ENCODE data around the gene KLLN. TPM values are rescaled to one million over a fixed set of nuclear protein-coding genes. Genes with fewer than 3 reads are reported as not detected.
"Not testable (repeated sequence)": the region's sequence is repeated elsewhere in the genome, so short reads cannot be mapped to it uniquely, and the experiment has no call there.

KLLN gene
- total RNA-seq, 2 donors from 2014 or later = 0.22 to 0.46 TPM

DNA sequence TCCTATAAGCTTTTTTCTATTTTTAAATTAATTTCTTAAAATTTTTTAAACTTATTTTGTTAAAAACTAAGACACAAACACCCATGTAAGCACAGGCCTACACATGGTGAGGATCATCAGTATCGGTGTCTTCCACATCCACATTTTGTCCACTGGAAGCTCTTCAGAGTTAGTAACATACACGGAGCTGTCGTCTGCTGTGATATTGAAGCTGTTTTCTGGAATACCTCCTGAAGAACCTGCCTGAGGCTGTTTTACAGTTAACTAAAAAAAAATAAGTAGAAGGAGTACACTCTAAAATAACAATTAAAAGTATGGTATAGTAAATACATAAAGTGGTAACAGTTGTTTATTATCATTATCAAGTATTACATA is 17.7 kb downstream of the KLLN start:
- Mint-ChIP-seq H3K9me3 (no peaks in the 10 kb centered on the region), H3K27ac (no peak overlapping the region), H3K36me3 (ENCODE audit: insufficient read depth in 2 of 2) (no peaks in the 10 kb centered on the region), H3K4me3 (no peak overlapping the region), H3K27me3 (ENCODE audit: low read depth) (no peaks in the 10 kb centered on the region), H3K4me1 (ENCODE audit: low read depth) (peaks cover 9% of the 10 kb centered on the region)
- DNase-seq (no peak), ATAC-seq (replicated peaks in 1 of 2) (no peak)

DNA sequence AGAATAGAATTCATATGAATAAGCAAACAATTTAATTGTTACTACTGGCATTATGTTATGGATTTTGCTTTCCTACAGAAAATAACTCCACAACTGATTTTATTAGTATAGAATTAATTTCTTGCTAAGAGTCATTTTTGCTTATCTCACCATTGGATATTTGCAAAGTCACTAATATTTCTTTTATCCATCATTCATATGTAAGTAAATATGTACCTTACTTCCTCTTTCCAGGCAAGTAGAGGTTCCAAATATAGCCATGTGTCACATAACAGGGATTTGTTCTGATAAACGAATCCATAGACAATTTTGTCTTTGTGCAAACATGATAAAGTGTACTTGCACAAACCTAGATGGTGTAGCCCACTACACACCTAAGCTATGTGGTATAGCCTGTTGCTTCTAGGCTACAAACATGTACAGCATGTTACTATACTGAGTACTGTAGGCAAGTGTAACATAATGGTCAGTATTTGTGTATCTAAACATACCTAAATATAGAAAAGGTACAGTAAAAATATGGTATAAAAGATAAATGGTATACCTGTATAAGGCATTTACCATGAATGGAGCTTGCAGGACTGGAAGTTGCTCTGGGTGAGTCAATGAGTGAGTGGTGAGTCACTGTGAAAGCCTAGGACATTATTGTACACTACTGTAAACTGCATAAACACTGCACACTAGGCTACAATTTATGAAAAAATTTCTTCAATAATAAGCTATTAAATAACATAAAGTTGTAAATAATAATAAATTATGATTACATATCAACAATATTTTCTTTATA is 18.3 kb downstream of the KLLN start:
- DNase-seq (peak in 1 of 2 donors; percentile 14), ATAC-seq (replicated peaks in 1 of 2) (peak; percentile 57 to 63)
- H3K4me1 Mint-ChIP-seq (ENCODE audit: low read depth) = peaks cover 9% of the 10 kb centered on the region
- no peak overlapping the region for H3K4me3 Mint-ChIP-seq
- no peaks in the 10 kb centered on the region for H3K36me3 Mint-ChIP-seq (ENCODE audit: insufficient read depth in 2 of 2)
- H3K27me3 Mint-ChIP-seq (ENCODE audit: low read depth) = no peaks in the 10 kb centered on the region
- H3K9me3 Mint-ChIP-seq = no peaks in the 10 kb centered on the region
- no peak overlapping the region for H3K27ac Mint-ChIP-seq

DNA sequence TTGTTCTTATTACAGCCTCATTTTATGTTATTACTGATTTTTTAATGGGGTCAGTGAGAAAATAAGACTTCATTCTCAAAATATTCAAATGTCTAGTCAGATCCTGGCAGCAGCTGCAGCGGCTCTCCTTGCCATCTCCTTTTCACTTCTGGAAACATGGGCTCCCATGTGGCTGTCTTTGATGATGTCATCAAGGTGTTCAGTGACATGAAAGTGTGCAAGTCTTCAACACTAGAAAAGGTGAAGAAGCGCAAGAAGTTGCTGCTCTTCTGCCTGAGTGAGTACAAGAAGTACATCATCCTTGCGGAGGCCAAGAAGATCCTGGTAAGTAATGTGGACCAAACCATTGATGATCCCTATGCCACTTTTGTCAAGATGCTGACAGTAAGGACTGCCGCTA is 19.6 kb downstream of the KLLN start:
- Mint-ChIP-seq H3K9me3 (no peaks in the 10 kb centered on the region), H3K27me3 (ENCODE audit: low read depth) (no peaks in the 10 kb centered on the region), H3K36me3 (ENCODE audit: insufficient read depth in 2 of 2) (no peaks in the 10 kb centered on the region), H3K27ac (no peak overlapping the region), H3K4me3 (no peak overlapping the region), H3K4me1 (ENCODE audit: low read depth) (peaks cover 9% of the 10 kb centered on the region)
- DNase-seq (no peak), ATAC-seq (replicated peaks in 1 of 2) (no peak)

- Mint-ChIP-seq H3K27me3 (ENCODE audit: low read depth) (no peaks in the 10 kb centered on the region), H3K4me3 (no peak overlapping the region), H3K9me3 (no peaks in the 10 kb centered on the region), H3K36me3 (ENCODE audit: insufficient read depth in 2 of 2) (no peaks in the 10 kb centered on the region), H3K4me1 (ENCODE audit: low read depth) (peaks cover 9% of the 10 kb centered on the region), H3K27ac (no peak overlapping the region)
- DNase-seq (no peak), ATAC-seq (replicated peaks in 1 of 2) (no peak)
These were observed 20.4 kb downstream of the KLLN start for GRCh38 chr10:87842776-87843497.

DNA sequence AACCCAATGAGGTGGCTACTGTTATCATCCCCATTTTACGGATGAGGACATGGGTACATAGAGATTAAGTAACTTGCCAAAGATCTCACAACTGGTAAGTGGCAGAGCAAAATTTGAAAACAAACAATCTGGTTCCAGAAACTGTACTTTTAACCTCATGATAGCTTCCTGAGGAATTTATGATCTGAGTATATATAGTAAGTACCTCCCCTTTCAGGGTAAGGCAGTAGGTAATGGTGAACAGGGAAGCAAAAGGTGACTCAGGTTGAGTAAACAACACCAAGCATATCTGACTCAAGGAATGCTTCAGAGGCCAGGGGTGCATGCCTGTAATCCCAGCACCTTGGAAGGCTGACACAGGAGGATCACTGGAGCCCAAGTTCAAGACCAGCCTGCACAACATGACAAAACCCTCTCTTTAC is 21.1 kb downstream of the KLLN start:
- Mint-ChIP-seq H3K36me3 (ENCODE audit: insufficient read depth in 2 of 2) (no peaks in the 10 kb centered on the region), H3K4me3 (no peak overlapping the region), H3K9me3 (no peaks in the 10 kb centered on the region), H3K27me3 (ENCODE audit: low read depth) (no peaks in the 10 kb centered on the region), H3K4me1 (ENCODE audit: low read depth) (peaks cover 9% of the 10 kb centered on the region), H3K27ac (no peak overlapping the region)
- peak; percentile 36 to 81 for ATAC-seq (replicated peaks in 1 of 2)
- DNase-seq = no peak

DNA sequence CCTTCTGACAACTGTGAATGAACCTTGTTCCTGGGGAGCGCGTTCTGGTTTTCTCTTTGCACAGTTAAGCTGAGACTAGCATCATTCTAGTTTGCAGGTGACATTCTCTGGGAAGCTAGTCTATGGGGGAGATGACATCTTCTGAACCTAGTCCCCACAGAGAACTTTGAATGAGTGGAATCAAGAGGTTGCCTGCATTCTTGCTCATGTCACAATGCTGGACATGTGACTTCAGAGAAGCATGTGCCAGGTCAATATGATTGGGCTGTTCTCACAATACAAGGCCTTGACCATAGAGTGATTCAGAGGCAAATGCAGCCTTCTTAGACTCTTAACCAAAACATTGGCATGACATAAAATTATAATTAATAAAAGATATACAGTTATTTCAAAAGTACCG is 22.1 kb downstream of the KLLN start:
- Mint-ChIP-seq H3K4me1 (ENCODE audit: low read depth) (peaks cover 9% of the 10 kb centered on the region), H3K9me3 (no peaks in the 10 kb centered on the region), H3K36me3 (ENCODE audit: insufficient read depth in 2 of 2) (peaks cover 0 to 6% of the 10 kb centered on the region in 2 donors), H3K4me3 (no peak overlapping the region), H3K27me3 (ENCODE audit: low read depth) (no peaks in the 10 kb centered on the region), H3K27ac (no peak overlapping the region)
- DNase-seq (no peak), ATAC-seq (replicated peaks in 1 of 2) (no peak)

DNA sequence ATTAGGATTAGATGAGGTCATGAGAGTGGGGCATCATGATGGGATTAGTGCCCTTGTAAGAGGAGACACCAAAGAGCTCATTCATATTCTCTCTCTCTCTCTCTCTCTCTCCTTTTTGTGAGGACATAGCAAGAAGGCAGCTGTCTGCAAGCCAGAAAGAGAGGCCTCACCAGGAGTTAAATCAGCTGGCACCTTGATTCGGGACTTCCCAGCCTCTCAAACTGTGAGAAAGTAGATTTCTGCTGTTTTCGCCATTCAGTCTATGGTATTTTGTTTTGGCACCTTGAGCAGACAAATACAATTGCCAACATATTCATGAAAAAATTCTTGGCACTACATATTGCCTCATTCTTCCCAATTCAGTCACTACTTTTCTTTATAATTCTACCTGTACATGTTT is 24.7 kb downstream of the KLLN start:
- DNase-seq = no peak
- ATAC-seq (replicated peaks in 1 of 2) = no peak
- no peaks in the 10 kb centered on the region for H3K27me3 Mint-ChIP-seq (ENCODE audit: low read depth)

DNA sequence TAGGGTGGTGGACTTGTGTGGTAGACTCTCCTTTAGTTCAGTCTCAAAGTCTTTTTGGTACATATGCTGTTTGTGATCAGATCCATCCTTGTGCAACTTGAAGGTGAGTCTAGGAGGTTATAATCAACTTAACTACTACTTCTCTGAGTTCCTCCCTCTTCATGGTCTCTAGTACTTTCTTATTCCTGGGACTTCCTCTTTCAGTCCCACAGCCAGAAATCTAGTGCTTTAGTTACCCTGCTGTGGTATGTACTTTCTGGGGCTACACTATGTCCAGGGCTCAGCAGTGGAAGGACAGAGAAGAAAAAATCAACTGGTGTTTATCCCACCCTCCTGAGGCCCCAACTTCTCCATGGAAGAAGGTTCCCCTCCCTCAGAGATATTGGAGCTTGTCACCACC is 25.9 kb downstream of the KLLN start:
- H3K27ac Mint-ChIP-seq = no peak overlapping the region
- no peaks in the 10 kb centered on the region for H3K27me3 Mint-ChIP-seq (ENCODE audit: low read depth)
- DNase-seq = no peak
- no peaks in the 10 kb centered on the region for H3K9me3 Mint-ChIP-seq
- H3K4me1 Mint-ChIP-seq (ENCODE audit: low read depth) = peaks cover 2% of the 10 kb centered on the region
- peaks cover 1 to 7% of the 10 kb centered on the region in 2 donors for H3K36me3 Mint-ChIP-seq (ENCODE audit: insufficient read depth in 2 of 2)
- H3K4me3 Mint-ChIP-seq = no peak overlapping the region
- ATAC-seq (replicated peaks in 1 of 2) = no peak

More for the DNA sequence above, 24.7 kb downstream of the KLLN start:
- Mint-ChIP-seq H3K4me3 (no peak overlapping the region), H3K4me1 (ENCODE audit: low read depth) (peaks cover 4% of the 10 kb centered on the region), H3K27ac (no peak overlapping the region), H3K36me3 (ENCODE audit: insufficient read depth in 2 of 2) (peaks cover 1 to 7% of the 10 kb centered on the region in 2 donors), H3K9me3 (no peaks in the 10 kb centered on the region)

- peaks cover 4% of the 10 kb centered on the region for H3K4me1 Mint-ChIP-seq (ENCODE audit: low read depth)
- no peak overlapping the region for H3K27ac Mint-ChIP-seq
- H3K9me3 Mint-ChIP-seq = no peaks in the 10 kb centered on the region
- no peak overlapping the region for H3K4me3 Mint-ChIP-seq
- DNase-seq = no peak
- H3K36me3 Mint-ChIP-seq (ENCODE audit: insufficient read depth in 2 of 2) = peaks cover 1 to 7% of the 10 kb centered on the region in 2 donors
- no peaks in the 10 kb centered on the region for H3K27me3 Mint-ChIP-seq (ENCODE audit: low read depth)
- ATAC-seq (replicated peaks in 1 of 2) = no peak
These were observed 27.2 kb downstream of the KLLN start for GRCh38 chr10:87836098-87836497.

DNA sequence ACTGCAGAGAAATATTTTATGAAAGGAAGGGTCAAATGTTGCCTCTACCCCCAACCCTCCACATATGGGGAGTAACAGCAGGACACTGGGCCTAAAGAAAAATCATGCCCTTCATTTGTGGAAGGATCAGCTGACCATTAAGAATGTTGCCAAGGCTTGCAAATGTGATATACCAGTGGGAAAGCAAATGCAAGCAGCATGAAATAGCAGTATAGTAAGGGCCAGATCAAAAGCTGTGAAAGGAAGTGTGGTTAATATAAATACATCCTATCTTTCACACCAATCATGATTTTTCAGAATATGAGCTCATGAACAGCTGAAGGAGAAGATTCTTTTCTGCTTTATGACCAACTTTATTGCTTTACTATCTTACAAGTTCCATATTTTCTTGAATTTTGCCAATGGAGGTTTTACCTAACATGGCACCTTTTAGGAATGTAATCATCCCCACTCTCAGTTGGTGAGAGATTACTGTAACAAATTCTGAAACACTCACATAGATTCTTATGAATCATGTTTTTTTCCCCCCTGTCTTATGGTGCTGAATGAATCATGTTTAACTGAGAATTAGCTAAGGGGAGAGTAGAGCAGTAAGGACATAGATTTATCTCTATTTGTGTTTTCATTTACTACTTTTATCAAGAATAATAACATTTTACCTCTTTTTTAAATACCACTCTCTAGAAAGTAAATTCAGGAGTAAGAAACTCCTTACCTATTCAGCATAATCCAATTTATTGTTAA is 33.2 kb downstream of the KLLN start:
- peak overlapping the region; percentile 0 for H3K27ac Mint-ChIP-seq
- H3K27me3 Mint-ChIP-seq (ENCODE audit: low read depth) = no peaks in the 10 kb centered on the region
- ATAC-seq (replicated peaks in 1 of 2) = peak; percentile 95
- peaks cover 1 to 3% of the 10 kb centered on the region in 2 donors for H3K9me3 Mint-ChIP-seq
- H3K4me3 Mint-ChIP-seq = peak overlapping the region in 1 of 2 donors; percentile 8
- DNase-seq = no peak
- peaks cover 2 to 3% of the 10 kb centered on the region in 2 donors for H3K36me3 Mint-ChIP-seq (ENCODE audit: insufficient read depth in 2 of 2)
- peaks cover 48% of the 10 kb centered on the region for H3K4me1 Mint-ChIP-seq (ENCODE audit: low read depth)

DNA sequence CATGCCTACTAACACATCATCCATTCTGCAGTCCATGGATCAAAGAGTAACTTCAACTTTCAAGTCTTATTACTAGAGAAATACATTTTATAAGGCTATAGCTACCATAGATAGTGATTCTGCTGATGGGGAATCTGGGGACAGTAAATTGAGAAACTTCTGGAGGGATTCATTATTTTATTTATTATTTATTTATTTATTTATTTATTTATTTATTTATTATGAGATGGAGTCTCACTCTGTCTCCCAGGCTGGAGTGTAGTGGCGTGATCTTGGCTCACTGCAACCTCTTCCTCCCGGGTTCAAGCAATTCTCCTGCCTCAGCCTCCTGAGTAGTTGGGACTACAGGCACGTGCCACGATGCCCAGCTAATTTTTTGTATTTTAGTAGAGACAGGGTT is 34.3 kb downstream of the KLLN start:
- ATAC-seq (replicated peaks in 1 of 2); H3K27me3 Mint-ChIP-seq (ENCODE audit: low read depth); H3K9me3 Mint-ChIP-seq; H3K27ac Mint-ChIP-seq; DNase-seq; H3K36me3 Mint-ChIP-seq (ENCODE audit: insufficient read depth in 2 of 2): not testable (repeated sequence)
- Mint-ChIP-seq H3K4me3 (peak overlapping the region in 1 of 2 donors; percentile 53), H3K4me1 (ENCODE audit: low read depth) (peaks cover 48% of the 10 kb centered on the region)

DNA sequence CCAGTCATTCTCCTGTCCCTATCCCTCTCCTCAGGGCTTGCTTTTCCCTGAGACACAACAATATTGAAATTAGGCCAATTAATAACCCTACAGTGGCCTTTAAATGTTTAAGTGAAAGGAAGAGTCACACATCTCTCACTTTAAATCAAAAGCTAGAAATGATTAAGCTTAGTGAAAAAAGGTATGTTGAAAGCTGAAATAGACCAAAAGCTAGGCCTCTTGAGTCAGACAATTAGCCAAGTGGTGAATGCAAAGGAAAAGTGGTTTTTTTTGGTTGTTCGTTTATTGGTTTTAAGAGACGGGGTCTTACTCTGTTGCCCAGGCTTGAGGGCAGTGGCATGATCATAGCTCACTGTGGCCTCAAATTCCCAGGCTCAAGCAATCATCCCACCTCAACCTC is 35.7 kb downstream of the KLLN start:
- H3K27me3 Mint-ChIP-seq (ENCODE audit: low read depth) = no peaks in the 10 kb centered on the region
- H3K27ac Mint-ChIP-seq = peak overlapping the region; percentile 76
- H3K4me1 Mint-ChIP-seq (ENCODE audit: low read depth) = peaks cover 48% of the 10 kb centered on the region
- peaks cover 2 to 3% of the 10 kb centered on the region in 2 donors for H3K36me3 Mint-ChIP-seq (ENCODE audit: insufficient read depth in 2 of 2)
- peaks cover 1 to 3% of the 10 kb centered on the region in 2 donors for H3K9me3 Mint-ChIP-seq
- H3K4me3 Mint-ChIP-seq = peak overlapping the region in 1 of 2 donors; percentile 67
- no peak for DNase-seq
- peak; percentile 37 to 42 for ATAC-seq (replicated peaks in 1 of 2)

- Mint-ChIP-seq H3K4me3 (peak overlapping the region in 1 of 2 donors; percentile 40), H3K9me3 (peaks cover 1 to 3% of the 10 kb centered on the region in 2 donors), H3K27me3 (ENCODE audit: low read depth) (no peaks in the 10 kb centered on the region), H3K36me3 (ENCODE audit: insufficient read depth in 2 of 2) (peaks cover 2 to 3% of the 10 kb centered on the region in 2 donors), H3K4me1 (ENCODE audit: low read depth) (peaks cover 48% of the 10 kb centered on the region), H3K27ac (no peak overlapping the region)
- DNase-seq (no peak), ATAC-seq (replicated peaks in 1 of 2) (no peak)
These were observed 36.7 kb downstream of the KLLN start for GRCh38 chr10:87826653-87827052.

Data from activated T-cell treated with anti-CD3 and anti-CD28 coated beads, Interleukin-2, amount 50 U/mL, for 72 hours (primary cell).